Measurements from ENCODE around the gene TIMM10. TPM values are rescaled to one million over a fixed set of nuclear protein-coding genes. Genes with fewer than 3 reads are reported as not detected.

The TIMM10 gene
- total RNA-seq, 4 donors from 2014 or later: 33.0 to 47.3 (median 38.7) TPM

DNA sequence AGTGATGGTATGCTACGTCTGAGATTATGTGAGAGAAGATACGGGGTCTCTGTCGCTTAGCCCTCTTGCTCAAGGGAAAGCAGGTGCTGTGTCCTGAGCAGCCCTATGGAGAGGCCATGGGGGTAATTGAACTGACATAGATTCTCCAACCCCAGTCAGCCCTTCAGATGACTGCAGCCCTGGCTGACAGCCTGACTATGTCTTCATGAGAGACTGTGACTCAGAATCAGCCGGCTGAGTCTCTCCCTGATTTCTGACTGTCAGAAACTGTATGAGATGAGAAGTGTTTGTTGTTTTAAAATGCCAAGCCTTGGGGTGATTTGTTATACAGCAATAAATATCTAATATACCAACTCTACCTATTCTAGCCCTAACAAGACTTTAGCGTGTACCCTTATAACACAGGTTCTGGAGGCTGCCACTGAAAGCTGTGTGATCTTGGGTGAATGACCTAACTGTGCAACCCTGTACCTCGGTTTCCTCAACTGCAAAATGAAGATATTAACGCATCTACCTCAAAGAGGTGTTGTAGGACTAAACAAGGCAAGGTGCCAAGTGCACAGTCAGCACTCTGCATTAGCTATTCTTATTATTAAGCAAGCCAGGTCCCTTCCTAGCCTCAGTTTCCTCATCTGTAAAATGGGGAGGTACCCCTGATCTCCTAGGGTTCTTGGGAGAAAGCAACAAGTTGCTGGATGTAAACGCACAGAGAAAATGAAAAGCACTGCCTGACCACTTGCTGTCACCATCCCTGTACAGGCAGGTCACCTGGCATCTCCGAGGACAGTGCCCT lies 39.9 kb downstream of the TIMM10 start:
- DNase-seq: no peak
- peaks cover 0 to 61% (median 4%) of the 10 kb centered on the region in 3 donors for H3K36me3 ChIP-seq

DNA sequence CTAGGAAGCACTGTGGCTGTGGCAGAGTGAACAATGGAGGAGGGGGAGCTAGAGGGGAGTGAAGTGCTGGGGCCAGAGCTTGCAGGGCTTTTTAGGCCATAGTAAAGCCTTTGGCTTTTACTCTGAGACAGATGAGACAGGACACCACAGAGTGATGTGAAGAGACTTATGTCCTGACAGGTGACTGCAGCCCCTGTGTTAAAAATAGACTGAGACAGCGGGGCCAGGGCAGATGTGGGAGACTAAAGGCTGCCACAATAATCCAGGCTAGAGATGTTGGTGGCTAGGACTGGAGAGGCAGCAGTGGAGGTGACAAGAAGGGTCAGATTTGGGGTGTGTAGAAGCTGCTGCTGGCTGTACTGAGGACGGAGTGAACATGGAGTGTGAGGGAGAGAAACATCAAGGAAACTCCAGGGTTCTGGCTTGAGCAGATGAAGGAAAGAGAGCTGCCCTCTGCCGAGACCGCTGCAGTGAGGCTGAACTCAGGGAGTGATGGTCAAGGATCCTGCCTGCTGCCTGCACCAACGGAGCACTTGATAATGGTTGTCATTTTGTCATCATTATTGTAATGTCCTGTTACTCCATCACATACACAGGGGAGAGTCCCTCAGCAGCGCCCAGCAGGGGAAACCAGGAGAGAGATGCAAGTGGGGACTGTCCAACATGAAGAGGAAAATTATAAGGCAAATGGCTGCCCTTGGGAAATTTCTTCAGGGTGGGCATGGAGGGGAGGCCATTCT lies 42.5 kb downstream of the TIMM10 start:
- Histone ChIP-seq H3K36me3 (peaks cover 0 to 76% (median 4%) of the 10 kb centered on the region in 3 donors), H3K27ac (no peak overlapping the region), H3K4me3 (no peak overlapping the region), H3K4me1 (peaks cover 3 to 15% (median 11%) of the 10 kb centered on the region in 3 donors), H3K27me3 (peaks cover 0 to 8% (median 1%) of the 10 kb centered on the region in 4 donors), H3K9me3 (no peaks in the 10 kb centered on the region)
- intact Hi-C loops (cut with DNase I): no loop called here
- WGBS, 2 donors: 78 to 92% methylated on average over 5 to 6 of the region's 6 CpGs
- no peak for DNase-seq
- TF ChIP-seq POLR2A (IDR thresholded peaks at IDR 0.05): no peak
- TF ChIP-seq, protein P1, sequence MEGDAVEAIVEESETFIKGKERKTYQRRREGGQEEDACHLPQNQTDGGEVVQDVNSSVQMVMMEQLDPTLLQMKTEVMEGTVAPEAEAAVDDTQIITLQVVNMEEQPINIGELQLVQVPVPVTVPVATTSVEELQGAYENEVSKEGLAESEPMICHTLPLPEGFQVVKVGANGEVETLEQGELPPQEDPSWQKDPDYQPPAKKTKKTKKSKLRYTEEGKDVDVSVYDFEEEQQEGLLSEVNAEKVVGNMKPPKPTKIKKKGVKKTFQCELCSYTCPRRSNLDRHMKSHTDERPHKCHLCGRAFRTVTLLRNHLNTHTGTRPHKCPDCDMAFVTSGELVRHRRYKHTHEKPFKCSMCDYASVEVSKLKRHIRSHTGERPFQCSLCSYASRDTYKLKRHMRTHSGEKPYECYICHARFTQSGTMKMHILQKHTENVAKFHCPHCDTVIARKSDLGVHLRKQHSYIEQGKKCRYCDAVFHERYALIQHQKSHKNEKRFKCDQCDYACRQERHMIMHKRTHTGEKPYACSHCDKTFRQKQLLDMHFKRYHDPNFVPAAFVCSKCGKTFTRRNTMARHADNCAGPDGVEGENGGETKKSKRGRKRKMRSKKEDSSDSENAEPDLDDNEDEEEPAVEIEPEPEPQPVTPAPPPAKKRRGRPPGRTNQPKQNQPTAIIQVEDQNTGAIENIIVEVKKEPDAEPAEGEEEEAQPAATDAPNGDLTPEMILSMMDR (IDR thresholded peaks at IDR 0.05): no peak

More for the DNA sequence above, 39.9 kb downstream of the TIMM10 start:
- Histone ChIP-seq H3K9me3 (no peaks in the 10 kb centered on the region), H3K4me1 (no peaks in the 10 kb centered on the region), H3K27me3 (no peaks in the 10 kb centered on the region), H3K4me3 (no peak overlapping the region), H3K27ac (no peak overlapping the region)
- intact Hi-C loops (cut with DNase I): loop anchor here (5.0 kb wide), 1 partner anchor 37 kb away; no protein-coding TSS in a partner anchor
- WGBS, 2 donors: 79 to 83% methylated on average over 5 to 7 of the region's 9 CpGs
- TF ChIP-seq POLR2A (IDR thresholded peaks at IDR 0.05): no peak
- TF ChIP-seq, protein P1 (IDR thresholded peaks at IDR 0.05): no peak

DNA sequence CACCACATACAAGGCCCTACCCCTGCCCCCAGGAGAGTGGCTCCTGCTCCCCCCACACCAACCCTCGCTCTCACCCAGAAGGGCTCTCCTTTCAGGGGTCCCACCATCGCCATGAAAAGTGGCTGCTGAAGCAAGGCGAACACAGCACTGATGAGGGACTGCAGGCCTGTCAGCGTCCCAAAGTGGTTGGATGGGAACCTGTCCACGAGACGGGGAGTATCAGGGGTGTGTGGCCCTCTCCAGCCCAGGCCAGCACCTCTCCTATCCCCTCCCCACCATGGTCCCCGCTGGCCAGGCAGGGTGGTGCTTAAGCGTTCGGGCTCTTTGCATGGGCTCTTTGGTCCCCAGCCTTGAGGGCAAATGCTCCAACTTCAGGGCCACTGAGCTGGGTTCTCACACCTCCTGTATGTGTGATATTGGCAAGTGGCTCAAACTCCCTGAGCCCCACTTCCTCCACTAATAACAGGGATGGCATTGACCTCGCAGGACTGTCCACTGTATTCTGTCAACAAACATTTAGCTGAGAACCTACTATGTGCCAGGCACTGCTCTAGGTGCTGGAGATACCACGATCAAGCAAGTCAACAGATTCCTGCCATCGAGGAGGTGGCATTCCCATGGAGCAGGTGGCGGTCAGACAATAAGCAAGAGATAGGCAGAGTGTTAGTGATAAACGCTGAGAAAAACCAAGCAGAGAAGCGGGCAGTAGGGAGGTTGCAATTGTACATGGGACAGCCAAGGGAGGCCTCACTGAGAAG lies 43.4 kb downstream of the TIMM10 start:
- H3K27ac ChIP-seq: no peak overlapping the region
- H3K4me1 ChIP-seq: peaks cover 12 to 24% (median 20%) of the 10 kb centered on the region in 3 donors
- no peaks in the 10 kb centered on the region for H3K9me3 ChIP-seq
- DNase-seq: no peak
- H3K27me3 ChIP-seq: peaks cover 3 to 17% (median 8%) of the 10 kb centered on the region in 4 donors
- TF ChIP-seq, protein P1 (IDR thresholded peaks at IDR 0.05): no peak
- no peak for TF ChIP-seq POLR2A (IDR thresholded peaks at IDR 0.05)
- 86% methylated on average over 6 to 7 of the region's 15 CpGs for WGBS, 2 donors
- intact Hi-C loops (cut with DNase I): no loop called here
- H3K4me3 ChIP-seq: no peak overlapping the region
- peaks cover 0 to 76% (median 4%) of the 10 kb centered on the region in 3 donors for H3K36me3 ChIP-seq

DNA sequence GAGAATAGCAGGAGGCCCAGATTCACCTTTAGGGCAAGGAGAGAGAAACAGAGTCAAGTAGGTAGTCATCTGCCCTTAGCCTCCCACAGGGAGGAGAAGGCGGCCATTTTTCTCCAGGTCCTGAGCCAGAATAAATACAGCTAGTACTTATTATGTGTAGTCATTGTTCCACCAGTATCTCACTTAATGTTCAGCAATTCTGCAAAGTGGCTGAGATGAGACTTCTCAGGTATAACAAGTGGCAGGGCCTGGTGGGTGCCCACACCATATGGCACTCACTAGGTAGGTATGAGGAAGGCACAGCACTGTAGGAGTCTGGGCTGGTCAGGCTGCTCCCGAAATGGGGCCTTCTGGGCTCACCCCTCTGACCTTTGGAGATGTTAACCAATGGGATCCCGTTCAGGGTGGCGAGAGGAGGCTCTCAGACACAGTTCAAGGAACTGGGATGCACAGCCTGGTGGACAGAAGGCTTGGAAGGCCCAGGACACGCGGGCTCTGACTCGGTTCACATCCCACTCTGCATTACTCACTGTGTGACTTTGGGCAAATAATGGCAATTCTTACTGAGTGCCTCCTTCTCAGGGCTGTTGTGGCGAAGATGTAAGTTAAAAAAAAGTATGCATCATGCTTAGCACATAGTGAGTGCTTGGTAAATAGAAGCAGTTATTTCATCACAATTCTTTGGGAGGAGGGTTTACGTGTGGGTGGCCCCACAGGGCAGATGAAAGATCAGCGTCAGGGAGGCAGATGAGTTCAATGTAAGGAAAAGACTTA lies 45.1 kb downstream of the TIMM10 start:
- DNase-seq: no peak
- H3K4me3 ChIP-seq: no peak overlapping the region
- intact Hi-C loops (cut with DNase I): no loop called here
- H3K9me3 ChIP-seq: no peaks in the 10 kb centered on the region
- TF ChIP-seq, protein P1 (IDR thresholded peaks at IDR 0.05): no peak
- no peak for TF ChIP-seq POLR2A (IDR thresholded peaks at IDR 0.05)
- WGBS, 2 donors: 59 to 74% methylated on average over 5 to 8 of the region's 10 CpGs
- peaks cover 12 to 28% (median 21%) of the 10 kb centered on the region in 3 donors for H3K4me1 ChIP-seq
- H3K27me3 ChIP-seq: peaks cover 5 to 35% (median 10%) of the 10 kb centered on the region in 4 donors
- H3K27ac ChIP-seq: no peak overlapping the region
- peaks cover 0 to 66% (median 4%) of the 10 kb centered on the region in 3 donors for H3K36me3 ChIP-seq
